Right lobe of liver (tissue), 6 donors: ENCODE measurements around the gene HERPUD1. TPM values are rescaled to one million over a fixed set of nuclear protein-coding genes. Genes with fewer than 3 reads are reported as not detected.

Source experiments
- ATAC-seq, 4 donors: fragments of 200-7000 bp; cut with Tn5 transposase; one replicate each; pipeline ENCODE4 v1.9.1; 2020; ENCODE audit warnings: mild to moderate bottlenecking in 4 of 4, moderate library complexity in 4 of 4
- DNase-seq, 3 donors: peaks; one replicate each; pipeline ENCODE4 v3.0.0-alpha.2; 2020
- H3K27ac ChIP-seq, 3 donors: fragments of 200-600 bp; one replicate each; pipeline ENCODE4 v1.8.0; 2022
- H3K27me3 ChIP-seq, 2 donors: fragments of 200-600 bp; one replicate each; pipeline ENCODE4 v1.8.0; 2022
- H3K36me3 ChIP-seq, 4 donors: fragments of 200-600 bp; sonication (generic) in 1 of 4; one replicate each; pipeline versions ENCODE4 v1.5.1 to v1.8.0; 2017 to 2022; ENCODE audit warnings: control low read depth in 1 of 4
- H3K4me1 ChIP-seq, 4 donors: fragments of 200-600 bp; sonication (generic) in 1 of 4; one replicate each; pipeline versions ENCODE4 v1.5.1 to v1.8.0; 2017 to 2022; ENCODE audit warnings: control low read depth in 1 of 4
- H3K4me3 ChIP-seq, 3 donors: fragments of 200-600 bp; one replicate each; pipeline ENCODE4 v1.8.0; 2022
- H3K9me3 ChIP-seq, 4 donors: fragments of 200-600 bp; sonication (generic) in 1 of 4; one replicate each; pipeline versions ENCODE4 v1.5.1 to v1.8.0; 2017 to 2022; ENCODE audit warnings: control low read depth in 1 of 4
- POLR2A ChIP-seq: fragments of 450-650 bp; IDR thresholded peaks from one replicate; pipeline ENCODE4 v1.6.1; 2017; ENCODE audit warnings: antibody characterized with exemption, mild to moderate bottlenecking
- WGBS: methylation state at CpG from one replicate; pipeline ENCODE4 v1.1.6; 2018; ENCODE audit warnings: low coverage, low lambda C conversion rate; ENCODE audit not compliant: insufficient coverage; ENCODE audit errors: missing lambda C conversion rate; 5-methylcytosine and 5-hydroxymethylcytosine counted together
- intact Hi-C, 2 donors: fragments of 100-400 bp; cut with DNase I; formaldehyde crosslinking; loops; one replicate each; pipeline versions ENCODE4 v1.11.2 to v1.14.1; 2022
- total RNA-seq, 6 experiments: library from RNA; depleted of rRNA in 2 of 6; stranded (reverse); fragments of >200 nt in 2 of 6; fragmentation: NEBNext Ultra II Directional in 3 of 6; extraction: Animal tissue kit (Norgen Biotek cat#: 25700) in 3 of 6; gene quantifications; one replicate each; pipeline versions ENCODE4 v1.1.0 to v1.2.4, GENCODE V29; 2016 to 2023
- TF ChIP-seq, protein P1 (sequence below), 4 donors: fragments of 200-600 bp in 3 of 4; fragments of 450-650 bp in 1 of 4; IDR thresholded peaks; one replicate each; pipeline versions ENCODE4 v1.5.1 to v1.8.0; 2016 to 2022; ENCODE audit warnings: antibody characterized with exemption in 4 of 4, mild to moderate bottlenecking in 2 of 4
- donor health status: DM: no; HTN: yes; CAD: no.
- donor health status: DM: no; HTN: no; CAD: no.
- donor health status: DM: no; HTN: no; CAD: no.
- donor health status: DM: no; HTN: yes; CAD: no.
- donor health status: DM: no; HTN: yes; CAD: no.

HERPUD1 gene
- total RNA-seq, 6 experiments from 2014 or later, result 103 to 185 (median 133) TPM

DNA sequence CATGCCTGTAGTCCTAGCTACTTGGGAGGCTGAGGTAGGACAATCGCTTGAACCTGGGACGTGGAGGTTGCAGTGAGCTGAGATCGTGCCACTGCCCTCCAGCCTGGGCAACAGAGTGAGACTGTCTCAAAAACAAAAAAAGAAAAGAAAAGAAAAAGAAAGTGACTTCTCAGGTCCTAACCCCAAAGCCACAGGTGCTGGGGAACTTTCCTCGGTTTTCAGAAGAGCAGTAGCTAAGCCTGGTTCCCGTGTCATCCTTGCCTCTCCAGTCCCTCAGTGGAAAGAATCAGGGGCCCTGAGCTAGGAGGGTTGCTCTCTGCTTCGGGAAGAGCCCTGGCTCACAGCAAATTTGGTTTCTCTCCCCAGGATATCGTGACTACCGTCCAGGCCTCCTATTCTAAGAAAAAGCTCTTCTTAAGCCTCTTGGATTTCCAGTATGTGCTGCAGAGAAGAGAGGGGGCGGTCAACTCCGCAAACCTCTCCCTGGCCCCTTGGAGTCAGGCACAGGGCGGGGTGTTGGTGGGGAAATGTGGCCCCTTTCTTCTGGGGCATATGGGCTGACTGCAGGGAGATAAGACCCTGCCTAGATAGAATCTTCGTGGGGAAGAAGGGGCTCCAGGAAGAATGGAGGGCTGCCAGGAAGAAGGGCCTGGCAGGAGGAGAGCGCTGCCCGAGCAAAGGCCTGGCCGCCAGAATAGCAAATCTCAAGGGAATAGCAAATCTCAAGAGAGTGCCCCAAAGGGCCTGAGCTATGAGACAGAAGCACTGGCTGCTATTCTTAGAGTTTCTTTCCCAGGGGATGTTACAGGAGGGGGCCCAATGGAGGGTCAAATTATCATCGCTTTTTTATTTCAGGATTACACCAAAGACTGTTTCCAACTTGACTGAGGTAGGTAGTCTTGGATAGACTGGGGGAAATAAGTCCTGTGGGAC is 49.1 kb downstream of the HERPUD1 start:
- peaks cover 0 to 14% (median 6%) of the 10 kb centered on the region in 4 donors for H3K4me1 ChIP-seq
- no peak for DNase-seq
- intact Hi-C loops, result no loop called here
- H3K27ac ChIP-seq, result no peak overlapping the region
- 86% methylated on average over 10 of the region's 16 CpGs for WGBS
- no peak for ATAC-seq
- TF ChIP-seq POLR2A, result no peak
- TF ChIP-seq, protein P1, sequence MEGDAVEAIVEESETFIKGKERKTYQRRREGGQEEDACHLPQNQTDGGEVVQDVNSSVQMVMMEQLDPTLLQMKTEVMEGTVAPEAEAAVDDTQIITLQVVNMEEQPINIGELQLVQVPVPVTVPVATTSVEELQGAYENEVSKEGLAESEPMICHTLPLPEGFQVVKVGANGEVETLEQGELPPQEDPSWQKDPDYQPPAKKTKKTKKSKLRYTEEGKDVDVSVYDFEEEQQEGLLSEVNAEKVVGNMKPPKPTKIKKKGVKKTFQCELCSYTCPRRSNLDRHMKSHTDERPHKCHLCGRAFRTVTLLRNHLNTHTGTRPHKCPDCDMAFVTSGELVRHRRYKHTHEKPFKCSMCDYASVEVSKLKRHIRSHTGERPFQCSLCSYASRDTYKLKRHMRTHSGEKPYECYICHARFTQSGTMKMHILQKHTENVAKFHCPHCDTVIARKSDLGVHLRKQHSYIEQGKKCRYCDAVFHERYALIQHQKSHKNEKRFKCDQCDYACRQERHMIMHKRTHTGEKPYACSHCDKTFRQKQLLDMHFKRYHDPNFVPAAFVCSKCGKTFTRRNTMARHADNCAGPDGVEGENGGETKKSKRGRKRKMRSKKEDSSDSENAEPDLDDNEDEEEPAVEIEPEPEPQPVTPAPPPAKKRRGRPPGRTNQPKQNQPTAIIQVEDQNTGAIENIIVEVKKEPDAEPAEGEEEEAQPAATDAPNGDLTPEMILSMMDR (IDR thresholded peaks at IDR 0.05), result no peak
- no peaks in the 10 kb centered on the region for H3K27me3 ChIP-seq
- H3K4me3 ChIP-seq, result no peak overlapping the region
- H3K9me3 ChIP-seq, result no peaks in the 10 kb centered on the region
- H3K36me3 ChIP-seq, result no peaks in the 10 kb centered on the region

DNA sequence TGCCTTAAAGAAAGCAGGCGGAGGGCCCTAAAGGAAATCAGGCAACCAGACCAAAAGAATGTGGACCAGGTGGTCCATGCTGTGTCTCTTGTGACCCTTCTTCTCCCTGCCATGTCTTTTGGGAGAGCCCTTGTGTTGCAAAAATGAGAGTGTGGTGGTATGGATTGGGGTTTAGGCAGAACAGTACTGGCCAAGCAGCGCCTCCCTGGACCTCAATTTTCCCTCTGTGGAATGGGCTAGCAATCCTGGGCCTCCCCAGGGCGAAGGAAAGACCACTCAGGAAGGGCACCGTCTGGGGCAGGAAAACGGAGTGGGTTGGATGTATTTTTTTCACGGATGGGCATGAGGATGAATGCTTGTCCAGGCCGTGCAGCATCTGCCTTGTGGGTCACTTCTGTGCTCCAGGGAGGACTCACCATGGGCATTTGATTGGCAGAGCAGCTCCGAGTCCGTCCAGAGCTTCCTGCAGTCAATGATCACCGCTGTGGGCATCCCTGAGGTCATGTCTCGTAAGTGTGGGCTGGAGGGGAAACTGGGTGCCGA is 49.9 kb downstream of the HERPUD1 start:
- peaks cover 0 to 14% (median 6%) of the 10 kb centered on the region in 4 donors for H3K4me1 ChIP-seq
- no peak overlapping the region for H3K27ac ChIP-seq
- no peaks in the 10 kb centered on the region for H3K27me3 ChIP-seq
- ATAC-seq, result no peak
- no peak for DNase-seq
- 67% methylated on average over 7 of the region's 12 CpGs for WGBS
- H3K4me3 ChIP-seq, result no peak overlapping the region
- intact Hi-C loops, result no loop called here
- no peaks in the 10 kb centered on the region for H3K9me3 ChIP-seq
- no peak for TF ChIP-seq POLR2A
- TF ChIP-seq, protein P1 (IDR thresholded peaks at IDR 0.05), result no peak
- no peaks in the 10 kb centered on the region for H3K36me3 ChIP-seq

DNA sequence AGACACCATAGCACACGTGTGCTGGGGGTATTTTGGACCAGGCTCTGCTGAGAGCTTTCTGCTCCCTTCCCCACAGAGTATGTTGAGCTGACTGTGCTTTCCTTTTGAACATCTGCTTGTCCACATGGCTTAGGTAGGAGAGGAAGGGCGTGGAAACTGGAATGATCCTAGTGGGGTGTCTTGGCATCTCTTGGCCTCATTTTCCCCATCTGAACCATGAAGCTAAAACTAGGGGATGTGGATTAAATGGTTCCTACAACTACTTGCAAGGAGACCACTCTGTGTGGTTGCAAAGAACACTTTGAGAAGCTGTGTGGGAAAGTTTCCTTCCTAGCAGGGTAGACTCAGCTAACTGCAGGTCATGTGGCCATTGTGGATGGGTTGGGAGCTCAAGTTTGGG is 50.8 kb downstream of the HERPUD1 start:
- ATAC-seq, result no peak
- H3K27me3 ChIP-seq, result no peaks in the 10 kb centered on the region
- H3K27ac ChIP-seq, result no peak overlapping the region
- intact Hi-C loops, result no loop called here
- H3K9me3 ChIP-seq, result no peaks in the 10 kb centered on the region
- no peak for DNase-seq
- TF ChIP-seq, protein P1 (IDR thresholded peaks at IDR 0.05), result no peak
- no peak for TF ChIP-seq POLR2A
- H3K36me3 ChIP-seq, result no peaks in the 10 kb centered on the region
- H3K4me1 ChIP-seq, result peaks cover 0 to 14% (median 6%) of the 10 kb centered on the region in 4 donors
- WGBS, result 90% methylated on average over 2 of the region's 2 CpGs
- no peak overlapping the region for H3K4me3 ChIP-seq

DNA sequence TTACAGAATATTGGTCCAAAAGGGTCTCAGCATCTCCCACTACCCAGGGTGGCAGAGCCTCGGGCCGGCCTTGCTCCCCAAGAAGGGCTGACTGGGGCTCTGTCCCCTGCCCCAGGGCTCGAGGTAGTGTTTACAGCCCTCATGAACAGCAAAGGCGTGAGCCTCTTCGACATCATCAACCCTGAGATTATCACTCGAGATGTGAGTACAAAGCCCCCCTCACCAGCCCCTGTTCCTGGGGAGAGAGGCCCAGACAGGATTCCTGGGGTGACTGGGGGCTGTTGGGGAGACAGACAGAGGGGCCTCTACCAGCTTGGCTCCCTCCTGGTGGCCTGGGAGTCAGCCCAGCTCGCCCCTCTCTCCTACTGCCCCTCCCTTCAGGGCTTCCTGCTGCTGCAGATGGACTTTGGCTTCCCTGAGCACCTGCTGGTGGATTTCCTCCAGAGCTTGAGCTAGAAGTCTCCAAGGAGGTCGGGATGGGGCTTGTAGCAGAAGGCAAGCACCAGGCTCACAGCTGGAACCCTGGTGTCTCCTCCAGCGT is 51.3 kb downstream of the HERPUD1 start:
- Histone ChIP-seq H3K36me3 (no peaks in the 10 kb centered on the region), H3K27me3 (no peaks in the 10 kb centered on the region), H3K4me1 (peaks cover 0 to 14% (median 6%) of the 10 kb centered on the region in 4 donors), H3K9me3 (no peaks in the 10 kb centered on the region), H3K4me3 (no peak overlapping the region), H3K27ac (no peak overlapping the region)
- intact Hi-C loops, result no loop called here
- WGBS, result 83% methylated on average over 1 of the region's 9 CpGs
- no peak for DNase-seq
- ATAC-seq, result peak; percentile 24 to 48 (median 36)
- no peak for TF ChIP-seq POLR2A
- TF ChIP-seq, protein P1 (IDR thresholded peaks at IDR 0.05), result no peak
